C4-2B (cell line): ENCODE data around the gene GPR62.

Experiments
- ZFX ChIP-seq: fragments of 450-650 bp; IDR thresholded peaks from 2 replicates; pipeline ENCODE4 v1.6.1; 2017
- TF ChIP-seq, protein P1 (sequence below): fragments of 450-650 bp; conservative IDR thresholded peaks from 2 replicates; pipeline ENCODE4 v1.5.1; 2017; ENCODE audit warnings: mild to moderate bottlenecking

DNA sequence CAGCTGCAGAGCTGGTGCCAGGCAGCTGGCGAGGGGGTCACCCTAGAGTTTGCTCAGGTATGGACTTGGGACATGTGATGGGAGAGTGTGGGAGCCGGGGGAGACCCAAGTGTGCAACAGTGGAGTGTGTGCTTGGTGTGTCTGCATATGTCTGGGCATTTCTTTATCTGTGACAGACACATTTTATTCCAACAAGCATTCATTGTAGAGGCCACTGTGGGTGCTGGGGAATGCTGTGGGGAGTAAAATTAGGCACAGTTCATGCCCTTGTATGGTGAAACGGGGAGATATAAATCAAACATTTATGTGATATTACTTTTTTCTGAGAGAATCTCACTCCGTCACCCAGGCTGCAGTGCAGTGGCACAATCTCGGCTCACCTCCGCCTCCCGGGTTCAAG, 32.4 kb downstream of the GPR62 start:
- TF ChIP-seq, protein P1, sequence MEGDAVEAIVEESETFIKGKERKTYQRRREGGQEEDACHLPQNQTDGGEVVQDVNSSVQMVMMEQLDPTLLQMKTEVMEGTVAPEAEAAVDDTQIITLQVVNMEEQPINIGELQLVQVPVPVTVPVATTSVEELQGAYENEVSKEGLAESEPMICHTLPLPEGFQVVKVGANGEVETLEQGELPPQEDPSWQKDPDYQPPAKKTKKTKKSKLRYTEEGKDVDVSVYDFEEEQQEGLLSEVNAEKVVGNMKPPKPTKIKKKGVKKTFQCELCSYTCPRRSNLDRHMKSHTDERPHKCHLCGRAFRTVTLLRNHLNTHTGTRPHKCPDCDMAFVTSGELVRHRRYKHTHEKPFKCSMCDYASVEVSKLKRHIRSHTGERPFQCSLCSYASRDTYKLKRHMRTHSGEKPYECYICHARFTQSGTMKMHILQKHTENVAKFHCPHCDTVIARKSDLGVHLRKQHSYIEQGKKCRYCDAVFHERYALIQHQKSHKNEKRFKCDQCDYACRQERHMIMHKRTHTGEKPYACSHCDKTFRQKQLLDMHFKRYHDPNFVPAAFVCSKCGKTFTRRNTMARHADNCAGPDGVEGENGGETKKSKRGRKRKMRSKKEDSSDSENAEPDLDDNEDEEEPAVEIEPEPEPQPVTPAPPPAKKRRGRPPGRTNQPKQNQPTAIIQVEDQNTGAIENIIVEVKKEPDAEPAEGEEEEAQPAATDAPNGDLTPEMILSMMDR, result no peak
- TF ChIP-seq ZFX, result no peak
